ENCODE data around the gene CPEB4. TPM values are rescaled to one million over a fixed set of nuclear protein-coding genes. Genes with fewer than 3 reads are reported as not detected.

The CPEB4 gene
- total RNA-seq, 1 experiment from 2014 or later = 11.1 TPM

DNA sequence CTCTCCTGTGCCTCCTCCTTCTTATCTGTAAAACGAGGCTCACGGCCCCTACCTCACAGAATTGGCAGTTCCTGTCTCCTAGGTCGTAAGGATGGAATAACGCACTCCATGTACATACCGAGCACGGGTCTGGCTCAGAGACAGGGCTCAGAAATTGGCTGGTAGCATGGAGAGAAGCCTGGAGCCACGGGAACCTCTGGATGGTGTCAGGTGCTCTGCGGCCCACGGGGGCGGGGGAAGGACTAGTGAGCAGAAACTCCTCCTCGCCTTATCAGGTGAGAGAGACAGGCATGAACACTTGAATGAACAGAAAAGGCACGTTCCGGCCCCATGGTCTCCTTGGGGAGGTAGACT, 85.4 kb downstream of the CPEB4 start:
- Histone ChIP-seq H4K20me1 (ENCODE audit: insufficient read depth) (no peaks in the 10 kb centered on the region), H3K9ac (ENCODE audit: low read length) (no peak overlapping the region), H3K27me3 (ENCODE audit: insufficient read depth, low read length) (no peaks in the 10 kb centered on the region), H3K36me3 (ENCODE audit: control insufficient read depth in 1 of 2, insufficient read depth in 2 of 2, low read length in 2 of 2) (no peaks in the 10 kb centered on the region), H3K9me3 (ENCODE audit: control insufficient read depth in 1 of 2, insufficient read depth in 1 of 2, low read depth in 1 of 2, low read length in 2 of 2) (no peaks in the 10 kb centered on the region), H3K4me2 (ENCODE audit: low read length) (peak overlapping the region; percentile 83), H3K4me1 (ENCODE audit: control insufficient read depth in 1 of 2, insufficient read depth in 2 of 2, low read length in 2 of 2) (peaks cover 0 to 9% of the 10 kb centered on the region in 2 experiments; a peak in 2 of 4 replicates), H3K27ac (ENCODE audit: low read depth, low read length) (peak overlapping the region; percentile 6; the same call in 1 of the 2 replicates), H2AFZ (ENCODE audit: low read depth, low read length, poor library complexity, severe bottlenecking) (peak overlapping the region; percentile 79), H3K79me2 (ENCODE audit: insufficient read depth, low read length) (no peaks in the 10 kb centered on the region), H3K4me3 (replicated peaks in 1 of 2; ENCODE audit: low read depth in 1 of 2, low read length in 2 of 2) (peak overlapping the region; percentile 34 to 51), H3K9me2 (ENCODE audit: insufficient read depth) (no peaks in the 10 kb centered on the region)
- TF ChIP-seq, protein P1, sequence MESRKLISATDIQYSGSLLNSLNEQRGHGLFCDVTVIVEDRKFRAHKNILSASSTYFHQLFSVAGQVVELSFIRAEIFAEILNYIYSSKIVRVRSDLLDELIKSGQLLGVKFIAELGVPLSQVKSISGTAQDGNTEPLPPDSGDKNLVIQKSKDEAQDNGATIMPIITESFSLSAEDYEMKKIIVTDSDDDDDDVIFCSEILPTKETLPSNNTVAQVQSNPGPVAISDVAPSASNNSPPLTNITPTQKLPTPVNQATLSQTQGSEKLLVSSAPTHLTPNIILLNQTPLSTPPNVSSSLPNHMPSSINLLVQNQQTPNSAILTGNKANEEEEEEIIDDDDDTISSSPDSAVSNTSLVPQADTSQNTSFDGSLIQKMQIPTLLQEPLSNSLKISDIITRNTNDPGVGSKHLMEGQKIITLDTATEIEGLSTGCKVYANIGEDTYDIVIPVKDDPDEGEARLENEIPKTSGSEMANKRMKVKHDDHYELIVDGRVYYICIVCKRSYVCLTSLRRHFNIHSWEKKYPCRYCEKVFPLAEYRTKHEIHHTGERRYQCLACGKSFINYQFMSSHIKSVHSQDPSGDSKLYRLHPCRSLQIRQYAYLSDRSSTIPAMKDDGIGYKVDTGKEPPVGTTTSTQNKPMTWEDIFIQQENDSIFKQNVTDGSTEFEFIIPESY (IDR thresholded peaks at IDR 0.05; ENCODE audit: extremely low read depth, insufficient replicate concordance, low read length) = no peak
- no peak for TF ChIP-seq CEBPB (IDR thresholded peaks at IDR 0.05; ENCODE audit: low read depth)
- no peak for TF ChIP-seq JUND (IDR thresholded peaks at IDR 0.05)
- no peak for TF ChIP-seq SIN3A (IDR thresholded peaks at IDR 0.05; ENCODE audit: low read depth)
- no peak for TF ChIP-seq TCF7L2 (IDR thresholded peaks at IDR 0.05; ENCODE audit: borderline replicate concordance, extremely low read depth, insufficient read depth, insufficient read length)
- no peak for TF ChIP-seq EZH2 (IDR thresholded peaks at IDR 0.05)
- TF ChIP-seq FOSL1 (IDR thresholded peaks at IDR 0.05; ENCODE audit: low read depth) = no peak
- TF ChIP-seq POLR2A (IDR thresholded peaks at IDR 0.05; ENCODE audit: borderline replicate concordance, extremely low read depth, insufficient read depth, insufficient read length) = no peak
- TF ChIP-seq SP1 (IDR thresholded peaks at IDR 0.05; ENCODE audit: low read depth) = no peak
- TF ChIP-seq YY1 (IDR thresholded peaks at IDR 0.05; ENCODE audit: extremely low read depth, insufficient replicate concordance, low read depth, low read length) = no peak
- DNase-seq (ENCODE audit: low read depth, low spot score) = no peak
- CTCF ChIA-PET = interaction anchor here (0.7 to 4.8 kb wide), 10 partner anchors 11 to 355 kb away, joined by 3 to 73 read pairs (median 4); partner anchors contain the start of genes BOD1 and CPEB4
- BruUV-seq (replicated peaks) = no TSS peak
- POLR2A ChIA-PET = interaction anchor here (0.9 kb wide), 1 partner anchor 355 kb away, joined by 4 read pairs; no protein-coding TSS in a partner anchor
- ATAC-seq = peak; percentile 69
- RAD21 ChIA-PET (ENCODE audit: low non-redundant PET in 1 of 2, low total read pairs in 2 of 2, uncharacterized antibody in 2 of 2, unreplicated experiment in 2 of 2) = interaction anchor here (0.6 to 1.7 kb wide), 6 partner anchors 11 to 355 kb away, joined by 3 to 6 read pairs (median 4); no protein-coding TSS in a partner anchor
- intact Hi-C loops (cut with micrococcal nuclease) = loop anchor here (1.0 to 10.0 kb wide), 4 partner anchors 209 to 681 kb away; no protein-coding TSS in a partner anchor
